DMS53 (cell line): ENCODE results near the gene GNGT2.

Experiments
- DNase-seq: peaks from one replicate; lab custom pipeline; 2025; lab: John Stamatoyannopoulos, UW

Gene GNGT2

DNA sequence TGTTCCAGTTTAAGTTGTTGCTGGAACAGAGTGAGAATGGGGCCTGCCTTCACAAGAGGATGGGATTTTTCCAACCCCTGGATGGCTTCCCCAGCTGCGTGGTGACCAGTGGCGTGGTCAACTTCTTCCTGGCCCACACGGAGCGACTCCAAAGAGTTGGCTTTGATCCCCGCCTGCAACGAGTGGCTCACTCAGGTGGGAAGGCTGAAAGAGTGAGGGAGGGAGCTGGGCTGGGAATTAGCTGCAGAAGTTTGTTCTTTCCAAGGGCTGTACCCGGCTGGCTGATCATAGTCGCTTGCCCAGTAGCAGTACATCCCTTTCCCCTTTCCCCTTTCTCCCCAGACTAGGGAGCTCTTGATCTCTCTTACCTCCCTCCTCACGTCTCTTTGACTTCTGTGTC lies 41.7 kb downstream of the GNGT2 start:
- no peak for DNase-seq

DNA sequence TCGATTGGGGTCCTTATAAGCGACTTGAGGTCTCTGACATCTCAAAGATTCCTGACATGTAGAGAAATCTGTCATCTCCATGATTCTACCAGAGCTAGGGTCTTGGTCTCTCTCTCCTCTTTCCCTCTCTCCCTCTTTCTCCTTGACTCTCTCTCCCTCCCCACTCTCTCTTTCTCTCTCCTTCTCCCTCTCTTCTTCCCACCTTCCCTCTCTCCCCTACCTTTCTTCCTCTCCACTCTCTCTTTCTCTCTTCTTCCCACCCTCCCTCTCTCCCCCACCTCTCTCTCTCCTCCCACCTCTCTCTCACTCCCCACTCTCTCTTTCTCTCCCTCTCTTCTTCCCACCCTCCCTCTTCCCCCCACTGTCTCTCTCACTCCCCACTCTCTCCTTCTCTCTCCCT lies 45.2 kb downstream of the GNGT2 start:
- DNase-seq = no peak

DNA sequence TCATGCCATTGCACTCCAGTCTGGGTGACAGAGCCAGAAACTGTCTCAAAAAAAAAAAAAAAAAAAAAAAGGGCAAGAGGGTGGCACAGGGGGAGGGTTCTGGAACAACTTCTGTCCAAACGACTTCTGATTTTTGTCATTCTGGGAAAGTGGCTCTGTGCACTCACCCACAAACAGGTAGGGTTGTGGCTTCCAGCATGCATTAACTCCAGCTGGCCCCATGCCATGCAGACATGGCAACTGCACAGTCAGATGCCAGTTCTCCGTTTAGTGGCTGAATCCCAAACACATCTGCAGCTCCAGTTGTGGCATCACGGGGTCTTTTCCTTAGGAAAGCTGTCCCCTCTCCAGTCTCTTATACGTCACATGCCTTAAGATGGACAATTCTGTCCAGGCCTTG lies 47.5 kb downstream of the GNGT2 start:
- no peak for DNase-seq

DNA sequence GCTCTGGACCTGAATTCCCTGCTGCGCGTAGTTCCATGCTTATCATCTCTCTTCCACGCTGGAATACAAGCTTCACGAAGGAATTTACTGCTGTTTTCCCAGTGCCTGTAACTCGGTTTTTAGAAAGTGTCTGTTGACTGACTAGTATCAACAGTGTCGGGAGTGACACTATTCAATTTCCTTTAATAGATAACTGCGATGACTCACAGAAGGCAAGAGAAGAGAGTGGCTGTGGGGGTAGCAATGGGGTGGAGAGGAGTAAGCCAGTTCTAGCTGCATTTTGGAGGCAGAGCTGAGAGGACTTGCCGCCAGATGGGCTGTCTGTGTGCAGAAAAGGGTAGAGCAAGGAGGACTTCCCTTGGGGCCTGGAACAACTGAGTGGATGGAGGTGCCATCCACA lies 52.6 kb downstream of the GNGT2 start:
- DNase-seq = no peak

DNA sequence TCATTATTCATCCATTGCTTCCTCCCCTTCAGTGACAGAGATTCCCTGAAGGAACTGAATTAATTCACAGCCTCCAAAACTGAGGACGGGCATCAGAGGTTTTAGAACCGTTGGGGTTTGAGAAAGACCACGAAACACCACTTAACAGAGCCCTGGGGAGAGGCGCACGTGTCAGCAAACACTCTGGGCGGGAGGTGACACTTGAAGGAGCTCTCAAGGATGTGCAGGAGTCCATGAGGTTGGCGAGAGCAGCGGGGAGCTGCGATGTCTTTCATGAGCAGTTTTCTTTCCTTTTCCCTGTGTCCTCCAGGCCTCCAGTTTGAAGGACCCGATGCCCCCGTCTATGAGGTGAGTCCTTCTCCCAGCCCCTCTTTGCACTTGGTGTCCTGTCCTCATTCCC lies 54.1 kb downstream of the GNGT2 start:
- DNase-seq = no peak
